H9 (cell line): ENCODE measurements around the gene CYP2W1. TPM values are rescaled to one million over a fixed set of nuclear protein-coding genes. Genes with fewer than 3 reads are reported as not detected.

Experiments
- DNase-seq: peaks from one replicate; pipeline ENCODE4 v3.0.0-alpha.2; 2017
- H2AFZ ChIP-seq: one replicate; pipeline ENCODE4 v1.6.1; 2013; ENCODE audit warnings: mild to moderate bottlenecking, low read length, control low read depth, moderate library complexity
- H2AK5ac ChIP-seq: 2 replicates; pipeline ENCODE4 v1.6.1; 2013; ENCODE audit warnings: low read length, control low read depth, mixed read lengths; ENCODE audit not compliant: insufficient read length
- H2BK120ac ChIP-seq: one replicate; pipeline ENCODE4 v1.6.1; 2013; ENCODE audit warnings: low read depth, mild to moderate bottlenecking, low read length, control low read depth, inconsistent platforms; ENCODE audit not compliant: poor library complexity, severe bottlenecking
- H2BK12ac ChIP-seq: 2 replicates; pipeline ENCODE4 v1.6.1; 2013; ENCODE audit warnings: low read length, control low read depth, mixed read lengths, low read depth; ENCODE audit not compliant: insufficient read length
- H2BK15ac ChIP-seq: 2 replicates; pipeline ENCODE4 v1.6.1; 2013; ENCODE audit warnings: low read depth, low read length, control low read depth
- H2BK20ac ChIP-seq: one replicate; pipeline ENCODE4 v1.6.1; 2013; ENCODE audit warnings: low read depth, mild to moderate bottlenecking, low read length, control low read depth, inconsistent platforms; ENCODE audit not compliant: poor library complexity, severe bottlenecking
- H2BK5ac ChIP-seq: 2 replicates; pipeline ENCODE4 v1.6.1; 2013; ENCODE audit warnings: low read length, control low read depth, mixed read lengths; ENCODE audit not compliant: insufficient read length
- H3K14ac ChIP-seq: 2 replicates; pipeline ENCODE4 v1.6.1; 2013; ENCODE audit warnings: low read length, control low read depth; ENCODE audit not compliant: insufficient read depth
- H3K18ac ChIP-seq: 2 replicates; pipeline ENCODE4 v1.6.1; 2013; ENCODE audit warnings: low read depth, mild to moderate bottlenecking, mixed read lengths, low read length, control low read depth; ENCODE audit not compliant: insufficient read length
- H3K23ac ChIP-seq: 2 replicates; pipeline ENCODE4 v1.6.1; 2013; ENCODE audit warnings: low read length, control low read depth, mixed read lengths, low read depth; ENCODE audit not compliant: insufficient read length
- H3K23me2 ChIP-seq: 2 replicates; pipeline ENCODE4 v1.6.1; 2013; ENCODE audit warnings: low read depth, mild to moderate bottlenecking, mixed read lengths, low read length, control low read depth; ENCODE audit not compliant: insufficient read length, poor library complexity, severe bottlenecking
- H3K27ac ChIP-seq: 2 replicates; pipeline ENCODE4 v1.5.1; 2013; ENCODE audit warnings: low read length, control low read depth, mixed read lengths, low read depth; ENCODE audit not compliant: insufficient read length
- H3K27me3 ChIP-seq: 2 replicates; pipeline ENCODE4 v1.6.1; 2013; ENCODE audit warnings: low read length, control low read depth, inconsistent platforms; ENCODE audit not compliant: insufficient read depth
- H3K4ac ChIP-seq: 2 replicates; pipeline ENCODE4 v1.6.1; 2013; ENCODE audit warnings: low read depth, mild to moderate bottlenecking, control low read depth, inconsistent platforms, low read length, moderate library complexity
- H3K4me1 ChIP-seq: 2 replicates; pipeline ENCODE4 v1.6.1; 2013; ENCODE audit warnings: low read length, control low read depth, inconsistent platforms; ENCODE audit not compliant: insufficient read depth
- H3K4me2 ChIP-seq: 2 replicates; pipeline ENCODE4 v1.6.1; 2013; ENCODE audit warnings: low read length, control low read depth, mixed read lengths; ENCODE audit not compliant: insufficient read length, insufficient read depth
- H3K56ac ChIP-seq: 2 replicates; pipeline ENCODE4 v1.6.1; 2013; ENCODE audit warnings: low read depth, mild to moderate bottlenecking, mixed read lengths, low read length, control low read depth; ENCODE audit not compliant: insufficient read length
- H3K79me1 ChIP-seq: 2 replicates; pipeline ENCODE4 v1.6.1; 2013; ENCODE audit warnings: low read depth, mild to moderate bottlenecking, moderate library complexity, low read length, control low read depth, inconsistent platforms; ENCODE audit not compliant: insufficient read depth, poor library complexity, severe bottlenecking
- H3K79me2 ChIP-seq: 2 replicates; pipeline ENCODE4 v1.6.1; 2013; ENCODE audit warnings: low read length, control low read depth, inconsistent platforms; ENCODE audit not compliant: insufficient read depth
- H3K9ac ChIP-seq: 2 replicates; pipeline ENCODE4 v1.6.1; 2013; ENCODE audit warnings: low read length, control low read depth, mixed read lengths; ENCODE audit not compliant: insufficient read length; ENCODE audit errors: extremely low read depth
- H3K9me3 ChIP-seq: one replicate; pipeline ENCODE4 v1.6.1; 2013; ENCODE audit warnings: low read depth, low read length, inconsistent platforms; ENCODE audit not compliant: control insufficient read depth
- H3T11ph ChIP-seq: one replicate; pipeline ENCODE4 v1.6.1; 2013; ENCODE audit warnings: mild to moderate bottlenecking, low read length, control low read depth, inconsistent platforms
- H4K20me1 ChIP-seq: one replicate; pipeline ENCODE4 v1.6.1; 2013; ENCODE audit not compliant: control insufficient read depth, insufficient read length, insufficient read depth
- H4K5ac ChIP-seq: 2 replicates; pipeline ENCODE4 v1.6.1; 2013; ENCODE audit warnings: low read depth, mild to moderate bottlenecking, mixed read lengths, low read length, control low read depth; ENCODE audit not compliant: insufficient read length
- H4K8ac ChIP-seq: replicated peaks from 2 replicates; pipeline ENCODE4 v1.6.1; 2013; ENCODE audit warnings: low read length, control low read depth, mixed read lengths, low read depth; ENCODE audit not compliant: insufficient read length
- H4K91ac ChIP-seq: 2 replicates; pipeline ENCODE4 v1.6.1; 2013; ENCODE audit warnings: low read depth, mild to moderate bottlenecking, moderate library complexity, mixed read lengths, low read length, control low read depth; ENCODE audit not compliant: insufficient read length
- H3K27ac Mint-ChIP-seq, 3 experiments: 2 replicates in 2 of 3; 3 replicates in 1 of 3; pipeline ENCODE4 v1.8.0; 2020 to 2021; ENCODE audit warnings: mixed read lengths in 3 of 3, mild to moderate bottlenecking in 1 of 3, moderate library complexity in 1 of 3
- H3K27me3 Mint-ChIP-seq: 2 replicates; pipeline ENCODE4 v1.8.0; 2021; ENCODE audit warnings: low read depth, mild to moderate bottlenecking, moderate library complexity, mixed read lengths
- H3K36me3 Mint-ChIP-seq, 3 experiments: 2 replicates in 2 of 3; 3 replicates in 1 of 3; pipeline ENCODE4 v1.8.0; 2020 to 2021; ENCODE audit warnings: low read depth in 3 of 3, mixed read lengths in 3 of 3; ENCODE audit not compliant: insufficient read depth in 1 of 3
- H3K4me1 Mint-ChIP-seq, 2 experiments: 2 replicates each; pipeline ENCODE4 v1.8.0; 2020; ENCODE audit warnings: mixed read lengths in 2 of 2
- H3K4me3 Mint-ChIP-seq, 2 experiments: 2 replicates in 1 of 2; 3 replicates in 1 of 2; pipeline ENCODE4 v1.8.0; 2020 to 2021; ENCODE audit warnings: mild to moderate bottlenecking in 2 of 2, mixed read lengths in 2 of 2, moderate library complexity in 1 of 2
- H3K9me3 Mint-ChIP-seq, 2 experiments: 2 replicates in 1 of 2; 3 replicates in 1 of 2; pipeline ENCODE4 v1.8.0; 2020; ENCODE audit warnings: mild to moderate bottlenecking in 2 of 2, mixed read lengths in 2 of 2, moderate library complexity in 1 of 2
- CTCF ChIP-seq: fragments of 200-600 bp; sonication (generic); conservative IDR thresholded peaks from 3 replicates; pipeline ENCODE4 v1.8.0; 2021; ENCODE audit warnings: antibody characterized with exemption, mild to moderate bottlenecking
- WGBS: extraction: QIAGEN DNeasy Blood & Tissue Kit; methylation state at CpG from one replicate; pipeline ENCODE4 v1.1.7; 2013; ENCODE audit warnings: missing lambda C conversion rate, low lambda C conversion rate, mixed read lengths; ENCODE audit not compliant: insufficient read length; ENCODE audit errors: extremely low coverage; 5-methylcytosine and 5-hydroxymethylcytosine counted together
- total RNA-seq: library from RNA; stranded (reverse); gene quantifications from 2 replicates; pipeline ENCODE4 v1.2.1, GENCODE V29; 2021

The CYP2W1 gene
- total RNA-seq, 1 experiment from 2014 or later: not detected

GRCh38 chr7:1026721-1027161 lies 43.8 kb downstream of the CYP2W1 start:
- TF ChIP-seq CTCF: no peak
- H3K36me3 Mint-ChIP-seq: peaks cover 1 to 23% (median 4%) of the 10 kb centered on the region in 3 experiments
- H3K27me3 ChIP-seq: no peaks in the 10 kb centered on the region
- H3K4me3 Mint-ChIP-seq: peak overlapping the region; percentile 34 to 62
- DNase-seq: no peak
- H2BK20ac ChIP-seq: no peak overlapping the region
- no peak overlapping the region for H3K4me2 ChIP-seq
- H4K8ac ChIP-seq: no peak overlapping the region
- WGBS: no CpG with 5 or more reads among the region's 20 CpGs
- H4K91ac ChIP-seq: no peak overlapping the region
- no peak overlapping the region for H4K5ac ChIP-seq
- H3K4ac ChIP-seq: no peak overlapping the region
- no peaks in the 10 kb centered on the region for H3K9me3 ChIP-seq
- no peak overlapping the region for H2BK12ac ChIP-seq
- H2AFZ ChIP-seq: no peak overlapping the region
- H3K4me1 ChIP-seq: no peaks in the 10 kb centered on the region
- H4K20me1 ChIP-seq: no peaks in the 10 kb centered on the region
- no peak overlapping the region for H3K27ac Mint-ChIP-seq
- peaks cover 13 to 25% of the 10 kb centered on the region in 2 experiments for H3K4me1 Mint-ChIP-seq
- H3K79me2 ChIP-seq: no peaks in the 10 kb centered on the region
- no peak overlapping the region for H3K14ac ChIP-seq
- H3K79me1 ChIP-seq: no peaks in the 10 kb centered on the region
- H3K9me3 Mint-ChIP-seq: no peaks in the 10 kb centered on the region
- H3K56ac ChIP-seq: no peak overlapping the region
- no peak overlapping the region for H3T11ph ChIP-seq
- no peak overlapping the region for H2AK5ac ChIP-seq
- H3K9ac ChIP-seq: no peak overlapping the region
- peaks cover 2% of the 10 kb centered on the region; the same call in 1 of the 2 replicates for H3K27me3 Mint-ChIP-seq
- H2BK15ac ChIP-seq: no peak overlapping the region
- no peak overlapping the region for H3K18ac ChIP-seq
- H3K23ac ChIP-seq: no peak overlapping the region
- no peak overlapping the region for H3K27ac ChIP-seq
- no peak overlapping the region for H2BK5ac ChIP-seq
- H2BK120ac ChIP-seq: no peak overlapping the region
- H3K23me2 ChIP-seq: no peaks in the 10 kb centered on the region
